Thyroid gland (tissue), 4 donors: ENCODE measurements around the gene RHEBL1. TPM values are rescaled to one million over a fixed set of nuclear protein-coding genes. Genes with fewer than 3 reads are reported as not detected.
A peak's percentile ranks its signal among the peaks of the same experiment; 100 is the strongest.

Experiments used
- DNase-seq, 2 donors: peaks; one replicate each; pipeline ENCODE4 v3.0.0-alpha.2; 2019
- H3K27ac ChIP-seq, 3 donors: fragments of 200-600 bp; sonication (generic); 1 replicate in 2 of 3; 2 replicates in 1 of 3; pipeline ENCODE4 v1.5.1; 2016 to 2019; ENCODE audit warnings: mild to moderate bottlenecking in 1 of 3, moderate library complexity in 1 of 3
- H3K27me3 ChIP-seq: fragments of 200-600 bp; sonication (generic); one replicate; pipeline ENCODE4 v1.5.1; 2019
- H3K36me3 ChIP-seq, 2 donors: fragments of 200-600 bp; sonication (generic); one replicate each; pipeline ENCODE4 v1.5.1; 2016 to 2019
- H3K4me1 ChIP-seq, 2 donors: fragments of 200-600 bp; sonication (generic); one replicate each; pipeline ENCODE4 v1.5.1; 2017 to 2019
- H3K4me3 ChIP-seq, 3 donors: fragments of 200-600 bp; sonication (generic); replicated peaks in 1 of 3; 1 replicate in 2 of 3; 2 replicates in 1 of 3; pipeline ENCODE4 v1.5.1; 2016; ENCODE audit warnings: mild to moderate bottlenecking in 1 of 3
- H3K9me3 ChIP-seq: fragments of 200-600 bp; sonication (generic); one replicate; pipeline ENCODE4 v1.5.1; 2017
- POLR2A ChIP-seq, 2 donors: fragments of 450-650 bp; IDR thresholded peaks; one replicate each; pipeline ENCODE4 v1.6.1; 2017; ENCODE audit warnings: antibody characterized with exemption in 2 of 2, mild to moderate bottlenecking in 2 of 2, moderate library complexity in 1 of 2
- WGBS, 2 donors: methylation state at CpG; one replicate each; pipeline ENCODE4 v1.1.5; 2017; 5-methylcytosine and 5-hydroxymethylcytosine counted together
- intact Hi-C: fragments of 100-400 bp; cut with DNase I; formaldehyde crosslinking; loops from one replicate; pipeline ENCODE4 v1.15.1; 2023
- total RNA-seq, 4 donors: library from RNA; depleted of rRNA; stranded (reverse); fragments of >200 nt; gene quantifications; one replicate each; pipeline ENCODE4 v1.2.3, GENCODE V29; 2016
- TF ChIP-seq, protein P1 (sequence below), 6 experiments: fragments of 200-600 bp in 3 of 6; fragments of 450-650 bp in 3 of 6; sonication (generic) in 3 of 6; IDR thresholded peaks; one replicate each; pipeline ENCODE4 v1.5.1; 2016 to 2019; ENCODE audit warnings: antibody characterized with exemption in 6 of 6, mild to moderate bottlenecking in 2 of 6, inconsistent platforms in 1 of 6, moderate library complexity in 1 of 6

The RHEBL1 gene
- total RNA-seq, 4 donors from 2014 or later = 0.98 TPM; not detected in 3

DNA sequence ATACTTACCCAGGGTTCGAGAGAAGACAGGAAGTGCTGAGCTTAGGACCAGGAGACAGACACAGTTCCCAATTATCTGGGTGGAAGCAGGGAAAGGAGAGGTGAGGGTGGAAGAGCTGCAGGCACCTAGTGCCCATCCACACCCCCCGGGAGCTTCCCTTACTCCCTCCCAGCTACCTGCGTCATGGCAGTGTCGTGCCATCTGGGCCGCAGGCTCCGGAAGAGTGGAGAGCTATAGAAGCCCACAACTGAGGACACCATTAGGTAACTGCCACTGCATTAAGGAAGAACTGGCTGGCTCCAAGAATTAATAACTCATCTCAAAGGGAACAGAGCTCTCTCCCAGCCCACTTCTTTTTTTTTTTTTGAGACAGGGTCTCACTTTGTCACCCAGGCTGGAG is 30.6 kb upstream of the RHEBL1 start:
- H3K9me3 ChIP-seq = no peaks in the 10 kb centered on the region
- no peak overlapping the region for H3K4me3 ChIP-seq
- no peak for TF ChIP-seq POLR2A (IDR thresholded peaks at IDR 0.05)
- TF ChIP-seq, protein P1, sequence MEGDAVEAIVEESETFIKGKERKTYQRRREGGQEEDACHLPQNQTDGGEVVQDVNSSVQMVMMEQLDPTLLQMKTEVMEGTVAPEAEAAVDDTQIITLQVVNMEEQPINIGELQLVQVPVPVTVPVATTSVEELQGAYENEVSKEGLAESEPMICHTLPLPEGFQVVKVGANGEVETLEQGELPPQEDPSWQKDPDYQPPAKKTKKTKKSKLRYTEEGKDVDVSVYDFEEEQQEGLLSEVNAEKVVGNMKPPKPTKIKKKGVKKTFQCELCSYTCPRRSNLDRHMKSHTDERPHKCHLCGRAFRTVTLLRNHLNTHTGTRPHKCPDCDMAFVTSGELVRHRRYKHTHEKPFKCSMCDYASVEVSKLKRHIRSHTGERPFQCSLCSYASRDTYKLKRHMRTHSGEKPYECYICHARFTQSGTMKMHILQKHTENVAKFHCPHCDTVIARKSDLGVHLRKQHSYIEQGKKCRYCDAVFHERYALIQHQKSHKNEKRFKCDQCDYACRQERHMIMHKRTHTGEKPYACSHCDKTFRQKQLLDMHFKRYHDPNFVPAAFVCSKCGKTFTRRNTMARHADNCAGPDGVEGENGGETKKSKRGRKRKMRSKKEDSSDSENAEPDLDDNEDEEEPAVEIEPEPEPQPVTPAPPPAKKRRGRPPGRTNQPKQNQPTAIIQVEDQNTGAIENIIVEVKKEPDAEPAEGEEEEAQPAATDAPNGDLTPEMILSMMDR (IDR thresholded peaks at IDR 0.05) = no peak
- no peak for DNase-seq
- no peak overlapping the region for H3K27ac ChIP-seq
- H3K27me3 ChIP-seq = no peaks in the 10 kb centered on the region
- intact Hi-C loops = no loop called here
- peaks cover 0 to 9% of the 10 kb centered on the region in 2 donors for H3K4me1 ChIP-seq
- peaks cover 55 to 72% of the 10 kb centered on the region in 2 donors for H3K36me3 ChIP-seq
- 95% methylated on average over 6 of the region's 6 CpGs for WGBS, 2 donors

DNA sequence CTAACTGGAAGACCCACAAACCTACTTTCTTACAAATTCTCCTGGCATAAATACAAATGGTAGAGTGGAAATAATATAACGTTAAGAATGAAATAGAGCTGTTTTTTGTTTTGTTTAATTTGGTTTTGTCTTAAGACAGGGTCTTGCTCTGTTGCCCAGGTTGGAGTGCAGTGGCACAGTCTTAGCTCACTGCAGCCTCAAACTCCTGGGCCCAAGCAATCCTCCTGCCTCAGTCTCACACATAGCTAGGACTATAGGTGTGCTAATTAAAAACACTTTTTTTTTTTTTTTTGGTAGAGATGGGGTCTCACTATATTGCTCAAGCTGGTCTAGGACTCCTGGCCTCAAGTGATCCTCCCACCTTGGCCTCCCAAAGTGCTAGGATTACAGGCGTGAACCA is 28.9 kb upstream of the RHEBL1 start:
- H3K36me3 ChIP-seq = peaks cover 52 to 65% of the 10 kb centered on the region in 2 donors
- H3K27ac ChIP-seq = no peak overlapping the region
- H3K4me3 ChIP-seq = no peak overlapping the region
- TF ChIP-seq, protein P1 (IDR thresholded peaks at IDR 0.05) = no peak
- no peak for TF ChIP-seq POLR2A (IDR thresholded peaks at IDR 0.05)
- H3K4me1 ChIP-seq = peaks cover 11 to 13% of the 10 kb centered on the region in 2 donors
- 91 to 95% methylated on average over 2 of the region's 2 CpGs for WGBS, 2 donors
- no peaks in the 10 kb centered on the region for H3K27me3 ChIP-seq
- no peak for DNase-seq
- H3K9me3 ChIP-seq = no peaks in the 10 kb centered on the region
- intact Hi-C loops = no loop called here

DNA sequence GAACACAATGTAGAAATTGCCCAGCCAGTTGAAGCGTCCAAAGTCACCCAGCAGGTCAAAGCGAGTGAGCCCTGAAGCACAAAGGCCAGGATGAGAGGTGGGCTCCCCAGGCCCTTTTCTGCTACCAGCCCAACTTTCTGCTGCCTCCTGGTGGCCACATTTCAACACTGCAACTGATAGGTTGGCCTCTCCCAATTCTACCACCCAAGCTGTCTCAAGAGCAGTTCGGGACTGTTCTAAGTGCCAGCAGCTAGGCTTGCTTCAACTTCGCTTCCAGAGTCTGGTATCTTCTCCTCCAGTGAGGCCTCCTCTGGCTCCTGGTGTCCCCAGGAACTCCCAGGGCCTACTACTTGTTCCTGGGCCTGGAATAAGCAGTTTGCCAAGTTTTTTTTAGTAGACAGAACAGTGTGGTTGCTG is 28.3 kb upstream of the RHEBL1 start:
- peak; percentile 35 to 39 for DNase-seq
- no peaks in the 10 kb centered on the region for H3K27me3 ChIP-seq

DNA sequence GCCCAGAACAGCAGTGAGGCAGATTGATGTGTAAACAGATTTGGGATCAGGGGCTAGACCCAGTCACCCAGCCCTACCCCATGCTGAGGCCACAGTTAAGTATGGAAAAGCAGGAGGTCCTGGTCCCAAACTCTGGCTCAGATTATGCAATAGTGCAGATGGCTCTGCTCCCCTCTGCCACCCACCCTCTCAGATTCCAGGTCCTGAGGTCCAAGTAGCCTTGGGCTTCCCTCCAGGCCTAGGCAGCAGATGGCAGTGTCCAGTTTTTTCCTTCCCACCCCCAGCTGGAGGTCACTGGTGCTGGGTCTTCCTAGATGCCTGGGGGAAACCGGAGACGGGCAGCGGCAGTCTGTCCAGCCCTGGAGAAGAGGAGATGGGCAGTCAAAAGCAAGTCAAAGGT is 27.6 kb upstream of the RHEBL1 start:
- no peaks in the 10 kb centered on the region for H3K9me3 ChIP-seq
- peaks cover 11 to 24% of the 10 kb centered on the region in 2 donors for H3K4me1 ChIP-seq
- TF ChIP-seq, protein P1 (IDR thresholded peaks at IDR 0.05) = no peak
- TF ChIP-seq POLR2A (IDR thresholded peaks at IDR 0.05) = no peak
- peaks cover 3% of the 10 kb centered on the region for H3K27me3 ChIP-seq
- intact Hi-C loops = no loop called here
- no peak overlapping the region for H3K4me3 ChIP-seq
- H3K36me3 ChIP-seq = peaks cover 47 to 56% of the 10 kb centered on the region in 2 donors
- no peak overlapping the region for H3K27ac ChIP-seq
- WGBS, 2 donors = 78 to 89% methylated on average over 3 of the region's 3 CpGs
- no peak for DNase-seq

More for the DNA sequence above, 28.3 kb upstream of the RHEBL1 start:
- H3K36me3 ChIP-seq = peaks cover 51 to 61% of the 10 kb centered on the region in 2 donors
- peaks cover 11 to 17% of the 10 kb centered on the region in 2 donors for H3K4me1 ChIP-seq
- intact Hi-C loops = no loop called here
- no peaks in the 10 kb centered on the region for H3K9me3 ChIP-seq
- no peak overlapping the region for H3K27ac ChIP-seq
- no peak overlapping the region for H3K4me3 ChIP-seq
- TF ChIP-seq POLR2A (IDR thresholded peaks at IDR 0.05) = no peak
- TF ChIP-seq, protein P1 (IDR thresholded peaks at IDR 0.05) = peak; percentile 42 to 73 (median 53)
- 66 to 81% methylated on average over 2 to 4 of the region's 4 CpGs for WGBS, 2 donors

DNA sequence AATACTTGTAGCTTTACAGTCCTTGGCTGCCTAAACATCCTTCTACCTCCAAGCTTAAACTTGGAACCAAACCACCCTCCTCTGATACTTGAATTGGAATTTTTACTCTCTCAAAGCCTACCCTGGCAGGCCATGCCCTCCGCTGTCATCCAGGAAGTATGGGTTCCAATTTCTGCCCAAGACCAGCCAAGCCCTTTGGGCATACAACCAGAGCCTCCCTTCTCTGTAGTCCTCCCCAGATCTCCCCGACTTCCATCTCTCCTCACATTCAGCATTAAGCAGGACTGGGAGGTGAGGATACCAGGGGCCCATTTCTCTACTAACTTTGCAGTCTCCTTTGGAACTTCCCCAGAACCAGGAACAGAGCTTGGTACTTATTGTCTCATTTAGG is 25.2 kb upstream of the RHEBL1 start:
- peaks cover 23 to 33% of the 10 kb centered on the region in 2 donors for H3K36me3 ChIP-seq
- H3K4me1 ChIP-seq = peaks cover 22 to 44% of the 10 kb centered on the region in 2 donors
- H3K27ac ChIP-seq = no peak overlapping the region
- H3K9me3 ChIP-seq = no peaks in the 10 kb centered on the region
- no peak for DNase-seq
- 75 to 77% methylated on average over 2 of the region's 2 CpGs for WGBS, 2 donors
- TF ChIP-seq, protein P1 (IDR thresholded peaks at IDR 0.05) = no peak
- H3K4me3 ChIP-seq = no peak overlapping the region
- intact Hi-C loops = no loop called here
- peaks cover 6% of the 10 kb centered on the region for H3K27me3 ChIP-seq
